HG03520 (cell line): ENCODE measurements around the gene DISP1.
A peak's percentile ranks its signal among the peaks of the same experiment; 100 is the strongest.

ENCODE experiments used
- ATAC-seq: cut with Tn5 transposase; IDR thresholded peaks from one replicate; pipeline ENCODE4 v1.9.1; 2021; ENCODE audit warnings: mild to moderate bottlenecking, moderate library complexity; ENCODE audit not compliant: unreplicated experiment

The DISP1 gene

GRCh38 chr1:222814536-222815439, at the start of gene DISP1:
DISP1 (plus strand) TSS chr1:222815039; CDS start chr1:222942824, 127,785 bp downstream.
- ATAC-seq = peak; percentile 85

GRCh38 chr1:222767152-222767571, 47.7 kb upstream of the DISP1 start:
- no peak for ATAC-seq

GRCh38 chr1:222768592-222768991, 46.2 kb upstream of the DISP1 start:
- no peak for ATAC-seq

GRCh38 chr1:222769181-222769580, 45.7 kb upstream of the DISP1 start:
- no peak for ATAC-seq

- no peak for ATAC-seq
These were observed 44.7 kb upstream of the DISP1 start for GRCh38 chr1:222769971-222770620.

- peak; percentile 84 for ATAC-seq
These were observed 41.9 kb upstream of the DISP1 start for GRCh38 chr1:222772996-222773379.

- no peak for ATAC-seq
These were observed 37.4 kb upstream of the DISP1 start for GRCh38 chr1:222777463-222777862.

- no peak for ATAC-seq
These were observed 36.9 kb upstream of the DISP1 start for GRCh38 chr1:222777977-222778376.

GRCh38 chr1:222781251-222781650, 33.6 kb upstream of the DISP1 start:
- peak; percentile 58 for ATAC-seq

- no peak for ATAC-seq
These were observed 31.8 kb upstream of the DISP1 start for GRCh38 chr1:222783051-222783450.

GRCh38 chr1:222784371-222784770, 30.5 kb upstream of the DISP1 start:
- no peak for ATAC-seq

- no peak for ATAC-seq
These were observed 29.9 kb upstream of the DISP1 start for GRCh38 chr1:222784916-222785315.

- ATAC-seq = no peak
These were observed 29.3 kb upstream of the DISP1 start for GRCh38 chr1:222785529-222785928.

GRCh38 chr1:222786121-222786520, 28.7 kb upstream of the DISP1 start:
- no peak for ATAC-seq

GRCh38 chr1:222787729-222788128, 27.1 kb upstream of the DISP1 start:
- no peak for ATAC-seq

- ATAC-seq = no peak
These were observed 26.3 kb upstream of the DISP1 start for GRCh38 chr1:222788402-222789156.

GRCh38 chr1:222790115-222790514, 24.7 kb upstream of the DISP1 start:
- ATAC-seq = no peak

- ATAC-seq = peak; percentile 45
These were observed 24.3 kb upstream of the DISP1 start for GRCh38 chr1:222790520-222790919.

GRCh38 chr1:222791006-222791710, 23.7 kb upstream of the DISP1 start:
- ATAC-seq = no peak

GRCh38 chr1:222792744-222793143, 22.1 kb upstream of the DISP1 start:
- no peak for ATAC-seq
